Measurements from ENCODE around the gene DLG2.

GRCh38 chr11:84686716-84687115 lies 940.4 kb downstream of the DLG2 start:
- TF ChIP-seq CTCF (IDR thresholded peaks at IDR 0.05; ENCODE audit: low read length) (no peak), EZH2 (optimal IDR thresholded peaks at IDR 0.05; ENCODE audit: low read depth, low read length) (no peak)

All from MM.1S (cell line).